SK-N-MC (cell line): ENCODE data around the gene ZHX3.
A peak's percentile ranks its signal among the peaks of the same experiment; 100 is the strongest.

Experiments used
- DNase-seq: peaks from one replicate; pipeline ENCODE4 v3.0.0-alpha.2; 2011; ENCODE audit warnings: low read depth, low spot score
- H3K27ac ChIP-seq: fragments of 200-600 bp; sonication (generic); 2 replicates; pipeline ENCODE4 v1.5.1; 2016; ENCODE audit warnings: mixed run types
- H3K36me3 ChIP-seq: fragments of 200-600 bp; sonication (generic); 2 replicates; pipeline ENCODE4 v1.6.1; 2017; ENCODE audit warnings: antibody characterized with exemption, low read length, mixed read lengths; ENCODE audit not compliant: insufficient read depth
- H3K4me3 ChIP-seq: fragments of 200-600 bp; sonication (generic); 2 replicates; pipeline ENCODE4 v1.5.1; 2016
- H3K9ac ChIP-seq: fragments of 200-600 bp; sonication (generic); 2 replicates; pipeline ENCODE4 v1.8.0; 2017; ENCODE audit warnings: mixed run types, mixed read lengths; ENCODE audit not compliant: insufficient read length
- H3K9me3 ChIP-seq: fragments of 200-600 bp; sonication (generic); 2 replicates; pipeline ENCODE4 v1.6.1; 2017; ENCODE audit warnings: low read depth, mild to moderate bottlenecking, antibody characterized with exemption, low read length, moderate library complexity, mixed read lengths
- EZH2 ChIP-seq: fragments of 200-600 bp; sonication (generic); IDR thresholded peaks from one replicate; pipeline ENCODE4 v1.6.1; 2017; ENCODE audit warnings: antibody characterized with exemption
- FOXP2 ChIP-seq: optimal IDR thresholded peaks from 2 replicates; pipeline ENCODE3; 2011; ENCODE audit warnings: mild to moderate bottlenecking, moderate library complexity; ENCODE audit not compliant: insufficient read depth; ENCODE audit errors: extremely low read length, control extremely low read depth
- POLR2AphosphoS5 ChIP-seq: IDR thresholded peaks from 2 replicates; pipeline ENCODE4 v1.6.1; 2012; ENCODE audit warnings: mild to moderate bottlenecking, low read depth, low read length, borderline replicate concordance

ZHX3 gene

DNA sequence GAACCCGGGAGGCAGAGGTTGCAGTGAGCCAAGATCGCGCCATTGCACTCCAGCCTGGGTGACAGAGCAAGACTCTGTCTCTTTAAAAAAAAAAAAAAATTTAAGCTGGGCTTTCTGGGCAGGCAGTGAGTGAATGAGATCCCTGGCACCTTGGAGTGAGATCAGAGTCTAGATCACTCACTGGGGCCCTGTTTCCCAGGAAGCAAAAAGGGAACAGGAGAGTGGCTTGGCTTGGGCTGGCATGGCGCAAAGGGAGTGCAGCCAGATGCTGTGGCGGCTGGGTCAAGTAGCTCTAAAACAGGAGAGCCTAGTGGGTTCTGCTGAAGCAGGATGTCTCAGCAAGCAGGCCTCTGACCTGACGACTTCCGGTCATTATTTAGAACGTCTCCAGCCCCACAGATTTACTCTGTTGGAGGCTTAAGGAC is 169.8 kb downstream of the ZHX3 start:
- TF ChIP-seq FOXP2, result no peak
- TF ChIP-seq EZH2, result no peak
- TF ChIP-seq POLR2AphosphoS5, result no peak
- Histone ChIP-seq H3K36me3 (peaks cover 6% of the 10 kb centered on the region; the same call in 1 of the 2 replicates), H3K9me3 (no peaks in the 10 kb centered on the region), H3K27ac (no peak overlapping the region), H3K4me3 (no peak overlapping the region), H3K9ac (no peak overlapping the region)
- no peak for DNase-seq

- Histone ChIP-seq H3K4me3 (no peak overlapping the region), H3K9ac (no peak overlapping the region), H3K27ac (no peak overlapping the region), H3K36me3 (peaks cover 6% of the 10 kb centered on the region; the same call in 1 of the 2 replicates), H3K9me3 (no peaks in the 10 kb centered on the region)
- no peak for TF ChIP-seq FOXP2
- no peak for TF ChIP-seq EZH2
- TF ChIP-seq POLR2AphosphoS5, result no peak
- no peak for DNase-seq
Observed at GRCh38 chr20:41145821-41146620, 171.5 kb downstream of the ZHX3 start.

DNA sequence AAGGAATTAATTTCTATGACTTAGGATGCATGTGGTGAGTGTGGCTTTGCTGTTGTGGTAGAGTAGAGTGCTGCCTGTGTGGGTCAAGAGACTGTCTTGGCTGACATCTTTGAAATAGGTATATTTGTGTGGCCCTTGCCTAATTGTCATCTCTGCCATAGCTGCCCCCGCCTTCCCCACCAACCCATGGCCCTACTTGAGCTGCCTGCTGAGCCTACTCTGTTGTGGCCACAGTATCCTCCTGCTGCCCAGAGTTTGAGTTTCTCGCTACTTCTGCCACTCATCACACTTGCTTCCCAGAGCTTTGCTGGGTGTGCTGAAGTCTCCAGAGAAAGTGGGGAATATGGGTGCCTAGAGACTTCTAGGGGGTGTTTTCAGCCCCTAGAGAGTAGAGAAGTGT is 172.2 kb downstream of the ZHX3 start:
- H3K36me3 ChIP-seq, result peaks cover 11% of the 10 kb centered on the region
- TF ChIP-seq POLR2AphosphoS5 (no peak), EZH2 (no peak), FOXP2 (no peak)
- DNase-seq, result no peak
- H3K9me3 ChIP-seq, result no peaks in the 10 kb centered on the region
- H3K27ac ChIP-seq, result no peak overlapping the region
- no peak overlapping the region for H3K9ac ChIP-seq
- no peak overlapping the region for H3K4me3 ChIP-seq

DNA sequence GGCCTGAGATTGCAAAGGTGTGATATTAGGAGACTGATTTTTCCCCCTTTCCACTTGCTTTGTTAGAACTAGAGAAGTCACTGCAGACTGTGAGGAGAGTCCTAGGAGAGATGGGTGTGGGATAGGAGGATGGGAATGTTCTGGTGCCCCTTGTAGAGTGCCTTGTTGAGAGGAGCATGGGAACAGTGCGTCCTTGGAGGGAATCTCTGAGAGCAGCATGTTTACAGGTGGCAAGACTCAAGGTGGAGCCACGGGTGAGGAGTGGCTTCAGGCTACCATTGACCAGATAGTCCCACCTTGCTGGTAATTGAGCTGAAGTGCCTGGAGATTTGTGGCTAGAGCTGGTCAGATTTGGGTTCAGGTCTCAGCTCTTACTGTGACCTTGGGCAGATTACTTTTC is 174.2 kb downstream of the ZHX3 start:
- no peak for TF ChIP-seq EZH2
- TF ChIP-seq POLR2AphosphoS5, result no peak
- no peak for TF ChIP-seq FOXP2
- no peak overlapping the region for H3K9ac ChIP-seq
- no peak for DNase-seq
- H3K9me3 ChIP-seq, result no peaks in the 10 kb centered on the region
- H3K36me3 ChIP-seq, result peaks cover 11% of the 10 kb centered on the region
- H3K4me3 ChIP-seq, result no peak overlapping the region
- no peak overlapping the region for H3K27ac ChIP-seq

- peaks cover 11% of the 10 kb centered on the region for H3K36me3 ChIP-seq
- no peak for DNase-seq
- H3K9me3 ChIP-seq, result no peaks in the 10 kb centered on the region
- H3K9ac ChIP-seq, result no peak overlapping the region
- H3K4me3 ChIP-seq, result no peak overlapping the region
- no peak overlapping the region for H3K27ac ChIP-seq
- TF ChIP-seq FOXP2 (no peak), EZH2 (no peak), POLR2AphosphoS5 (no peak)
Observed at GRCh38 chr20:41142919-41143318, 174.6 kb downstream of the ZHX3 start.

DNA sequence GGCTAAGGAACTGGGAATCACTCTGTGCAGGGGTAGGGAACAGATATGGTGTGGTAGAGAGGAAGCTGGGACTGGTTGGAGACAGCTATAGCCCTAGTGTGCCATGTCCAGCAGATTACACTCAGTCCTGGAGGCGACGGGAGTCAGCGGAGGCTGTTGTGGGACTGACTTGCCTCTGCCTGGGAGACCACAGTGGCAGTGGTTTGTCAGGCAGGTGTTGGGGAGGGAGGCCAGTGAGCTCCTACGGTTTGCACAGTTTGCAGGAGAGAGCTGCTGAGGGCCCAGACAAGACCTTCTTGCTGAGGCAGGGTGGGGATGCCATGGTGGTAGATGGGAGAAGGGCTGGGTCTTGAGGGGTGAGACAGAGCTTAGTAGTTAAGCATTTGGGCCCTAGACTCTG is 175.3 kb downstream of the ZHX3 start:
- H3K9me3 ChIP-seq, result no peaks in the 10 kb centered on the region
- TF ChIP-seq FOXP2 (no peak), POLR2AphosphoS5 (no peak), EZH2 (no peak)
- no peak overlapping the region for H3K9ac ChIP-seq
- no peak overlapping the region for H3K4me3 ChIP-seq
- H3K36me3 ChIP-seq, result peaks cover 11% of the 10 kb centered on the region
- no peak overlapping the region for H3K27ac ChIP-seq
- DNase-seq, result no peak

- peak overlapping the region; percentile 49 for H3K9ac ChIP-seq
- TF ChIP-seq FOXP2 (no peak), POLR2AphosphoS5 (no peak), EZH2 (no peak)
- no peak overlapping the region for H3K4me3 ChIP-seq
- no peak for DNase-seq
- H3K36me3 ChIP-seq, result peaks cover 11% of the 10 kb centered on the region
- no peak overlapping the region for H3K27ac ChIP-seq
- no peaks in the 10 kb centered on the region for H3K9me3 ChIP-seq
Observed at GRCh38 chr20:41141153-41141815, 176.2 kb downstream of the ZHX3 start.

DNA sequence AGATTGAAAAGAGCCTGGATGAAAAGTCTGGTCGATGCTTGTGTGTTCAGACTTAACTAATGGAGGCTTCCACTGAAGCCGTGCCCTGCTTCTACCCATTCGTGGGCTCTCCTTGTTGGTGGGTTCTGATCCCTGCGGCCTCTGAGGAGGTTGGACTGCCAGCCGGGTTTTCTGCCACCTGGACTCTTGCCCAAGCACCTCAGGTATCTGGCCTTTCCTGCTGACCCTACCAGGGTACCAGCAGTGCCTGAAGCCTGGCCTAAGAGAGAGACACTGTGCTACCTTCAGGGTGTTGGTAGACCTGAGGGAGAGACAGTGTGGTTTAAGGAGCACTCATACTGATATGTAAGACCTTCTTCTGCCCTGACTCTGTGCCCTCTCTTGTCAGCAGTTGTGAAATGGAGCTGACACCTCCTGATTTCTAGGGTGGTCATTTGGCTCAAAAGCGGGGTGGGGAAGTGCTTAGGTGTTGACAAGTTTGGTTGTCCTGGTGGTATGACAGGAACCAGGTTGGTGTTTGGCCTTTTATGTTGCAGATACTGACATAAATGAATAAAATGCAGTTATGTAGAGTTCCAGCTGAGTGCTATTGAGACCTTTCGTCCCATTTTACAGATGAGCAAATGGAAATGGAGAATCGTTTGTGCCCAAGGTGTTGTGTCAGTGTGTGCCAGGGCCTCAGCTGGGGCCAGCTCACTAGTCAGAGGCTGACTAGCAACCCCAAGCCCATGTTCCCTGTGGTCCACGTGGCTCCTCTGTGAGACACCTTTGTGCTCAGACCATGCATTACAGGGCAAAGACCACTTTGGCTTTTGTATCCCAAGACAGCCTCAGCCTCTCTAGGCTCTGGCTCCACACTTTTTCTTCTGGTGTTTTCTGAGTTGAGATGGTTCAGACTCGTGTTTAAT is 177.1 kb downstream of the ZHX3 start:
- Histone ChIP-seq H3K36me3 (peaks cover 11% of the 10 kb centered on the region), H3K9me3 (no peaks in the 10 kb centered on the region), H3K9ac (peak overlapping the region; percentile 49), H3K27ac (no peak overlapping the region), H3K4me3 (no peak overlapping the region)
- TF ChIP-seq POLR2AphosphoS5 (no peak), EZH2 (no peak), FOXP2 (no peak)
- no peak for DNase-seq
